Ovary (tissue), 3 donors: ENCODE measurements around the gene MBOAT7.

Source experiments
- CTCF ChIP-seq, 3 donors: fragments of 450-650 bp in 2 of 3; fragments of 200-600 bp in 1 of 3; IDR thresholded peaks; one replicate each; pipeline versions ENCODE4 v1.5.1 to v1.8.0; 2016 to 2022; ENCODE audit warnings: antibody characterized with exemption in 3 of 3, mild to moderate bottlenecking in 1 of 3
- POLR2A ChIP-seq: fragments of 450-650 bp; IDR thresholded peaks from one replicate; pipeline ENCODE4 v1.6.1; 2017; ENCODE audit warnings: antibody characterized with exemption, mild to moderate bottlenecking, moderate library complexity
- donor health status: DM: no; HTN: no; CAD: no.

- TF ChIP-seq CTCF (IDR thresholded peaks at IDR 0.05) = no peak
- TF ChIP-seq POLR2A = no peak
These were observed 16.9 kb upstream of the MBOAT7 start for GRCh38 chr19:54206030-54206830.
